ENCODE data around the gene UBE2C. TPM values are rescaled to one million over a fixed set of nuclear protein-coding genes. Genes with fewer than 3 reads are reported as not detected.

UBE2C gene
- total RNA-seq, 1 donor from 2014 or later: 22.9 TPM

- TF ChIP-seq, protein P1, sequence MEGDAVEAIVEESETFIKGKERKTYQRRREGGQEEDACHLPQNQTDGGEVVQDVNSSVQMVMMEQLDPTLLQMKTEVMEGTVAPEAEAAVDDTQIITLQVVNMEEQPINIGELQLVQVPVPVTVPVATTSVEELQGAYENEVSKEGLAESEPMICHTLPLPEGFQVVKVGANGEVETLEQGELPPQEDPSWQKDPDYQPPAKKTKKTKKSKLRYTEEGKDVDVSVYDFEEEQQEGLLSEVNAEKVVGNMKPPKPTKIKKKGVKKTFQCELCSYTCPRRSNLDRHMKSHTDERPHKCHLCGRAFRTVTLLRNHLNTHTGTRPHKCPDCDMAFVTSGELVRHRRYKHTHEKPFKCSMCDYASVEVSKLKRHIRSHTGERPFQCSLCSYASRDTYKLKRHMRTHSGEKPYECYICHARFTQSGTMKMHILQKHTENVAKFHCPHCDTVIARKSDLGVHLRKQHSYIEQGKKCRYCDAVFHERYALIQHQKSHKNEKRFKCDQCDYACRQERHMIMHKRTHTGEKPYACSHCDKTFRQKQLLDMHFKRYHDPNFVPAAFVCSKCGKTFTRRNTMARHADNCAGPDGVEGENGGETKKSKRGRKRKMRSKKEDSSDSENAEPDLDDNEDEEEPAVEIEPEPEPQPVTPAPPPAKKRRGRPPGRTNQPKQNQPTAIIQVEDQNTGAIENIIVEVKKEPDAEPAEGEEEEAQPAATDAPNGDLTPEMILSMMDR (IDR thresholded peaks at IDR 0.05; ENCODE audit: unreplicated experiment): no peak
- H3K27ac Mint-ChIP-seq (ENCODE audit: unreplicated experiment): no peak overlapping the region
- peak overlapping the region; percentile 7 for H3K4me3 Mint-ChIP-seq (ENCODE audit: unreplicated experiment)
- peaks cover under 1% of the 10 kb centered on the region for H3K4me1 Mint-ChIP-seq (ENCODE audit: unreplicated experiment)
- no peak for DNase-seq (ENCODE audit: low spot score)
- peaks cover 7% of the 10 kb centered on the region for H3K36me3 Mint-ChIP-seq (ENCODE audit: low read depth, unreplicated experiment)
- H3K9me3 Mint-ChIP-seq (ENCODE audit: unreplicated experiment): no peaks in the 10 kb centered on the region
- H3K27me3 Mint-ChIP-seq (ENCODE audit: unreplicated experiment): peaks cover 1% of the 10 kb centered on the region
Measured at GRCh38 chr20:45863543-45864470, 51.4 kb downstream of the UBE2C start.

- H3K4me3 Mint-ChIP-seq (ENCODE audit: unreplicated experiment): no peak overlapping the region
- H3K9me3 Mint-ChIP-seq (ENCODE audit: unreplicated experiment): no peaks in the 10 kb centered on the region
- peaks cover 3% of the 10 kb centered on the region for H3K36me3 Mint-ChIP-seq (ENCODE audit: low read depth, unreplicated experiment)
- TF ChIP-seq, protein P1 (IDR thresholded peaks at IDR 0.05; ENCODE audit: unreplicated experiment): no peak
- H3K27ac Mint-ChIP-seq (ENCODE audit: unreplicated experiment): no peak overlapping the region
- peaks cover 3% of the 10 kb centered on the region for H3K4me1 Mint-ChIP-seq (ENCODE audit: unreplicated experiment)
- DNase-seq (ENCODE audit: low spot score): no peak
- no peaks in the 10 kb centered on the region for H3K27me3 Mint-ChIP-seq (ENCODE audit: unreplicated experiment)
Measured at GRCh38 chr20:45866454-45866853, 54.0 kb downstream of the UBE2C start.

Other genes starting within 250 kb of the UBE2C start
- not detected for gene WFDC8, start 233.4 kb upstream of the UBE2C start, total RNA-seq (ENCODE audit: unreplicated experiment)
- gene WFDC10A, start 182.9 kb upstream of the UBE2C start, total RNA-seq (ENCODE audit: unreplicated experiment): not detected
- gene WFDC9, start 181.4 kb upstream of the UBE2C start, total RNA-seq (ENCODE audit: unreplicated experiment): not detected
- not detected for gene WFDC11, start 142.4 kb upstream of the UBE2C start, total RNA-seq (ENCODE audit: unreplicated experiment)
- gene WFDC13, start 110.6 kb upstream of the UBE2C start, total RNA-seq (ENCODE audit: unreplicated experiment): not detected
- not detected for gene WFDC10B, start 107.6 kb upstream of the UBE2C start, total RNA-seq (ENCODE audit: unreplicated experiment)
- not detected for gene SPINT4, start 90.3 kb upstream of the UBE2C start, total RNA-seq (ENCODE audit: unreplicated experiment)
- not detected for gene WFDC3, start 20.8 kb upstream of the UBE2C start, total RNA-seq (ENCODE audit: unreplicated experiment)
- 36.9 TPM for gene DNTTIP1, start 20.7 kb upstream of the UBE2C start, total RNA-seq (ENCODE audit: unreplicated experiment)
- gene TNNC2, start 14.7 kb downstream of the UBE2C start, total RNA-seq (ENCODE audit: unreplicated experiment): not detected
- gene SNX21, start 21.2 kb downstream of the UBE2C start, total RNA-seq (ENCODE audit: unreplicated experiment): 11.9 TPM
- gene ACOT8, start 44.7 kb downstream of the UBE2C start, total RNA-seq (ENCODE audit: unreplicated experiment): 25.3 TPM
- 6.7 TPM for gene ZSWIM3, start 45.0 kb downstream of the UBE2C start, total RNA-seq (ENCODE audit: unreplicated experiment)
- gene ZSWIM1, start 68.6 kb downstream of the UBE2C start, total RNA-seq (ENCODE audit: unreplicated experiment): 12.6 TPM
- gene SPATA25, start 75.0 kb downstream of the UBE2C start, total RNA-seq (ENCODE audit: unreplicated experiment): 0.62 TPM
- 3.6 TPM for gene NEURL2, start 78.6 kb downstream of the UBE2C start, total RNA-seq (ENCODE audit: unreplicated experiment)
- gene CTSA, start 78.7 kb downstream of the UBE2C start, total RNA-seq (ENCODE audit: unreplicated experiment): 62.7 TPM
- 41.3 TPM for gene PLTP, start 99.5 kb downstream of the UBE2C start, total RNA-seq (ENCODE audit: unreplicated experiment)
- 34.8 TPM for gene PCIF1, start 122.0 kb downstream of the UBE2C start, total RNA-seq (ENCODE audit: unreplicated experiment)
- gene ZNF335, start 159.6 kb downstream of the UBE2C start, total RNA-seq (ENCODE audit: unreplicated experiment): 22.9 TPM
- 9.7 TPM for gene MMP9, start 196.3 kb downstream of the UBE2C start, total RNA-seq (ENCODE audit: unreplicated experiment)
- gene SLC12A5, start 216.6 kb downstream of the UBE2C start, total RNA-seq (ENCODE audit: unreplicated experiment): 8.8 TPM

All from endothelial cell (in vitro differentiated cells).